IMR-90 (cell line): ENCODE data around the gene CSRP2. TPM values are rescaled to one million over a fixed set of nuclear protein-coding genes. Genes with fewer than 3 reads are reported as not detected.

Experiments used
- ATAC-seq: fragments of 200-7000 bp; cut with Tn5 transposase; 2 replicates; pipeline ENCODE4 v1.9.1; 2020; ENCODE audit warnings: low read depth, mild to moderate bottlenecking, moderate library complexity
- BruUV-seq: library from RNA; stranded (reverse); fragments of 400-500 nt; replicated peaks from 2 replicates; lab custom pipeline; 2021; lab: Mats Ljungman, UMichigan
- CTCF ChIA-PET: fragments of 300-600 bp; formaldehyde crosslinking; extraction: SDS; loops from one replicate; lab custom pipeline; 2021; ENCODE audit warnings: antibody characterized with exemption; lab: Yijun Ruan, JAX
- POLR2A ChIA-PET: fragments of 300-600 bp; sonication (Branson Sonifier 250); formaldehyde crosslinking; loops from one replicate; lab custom pipeline; 2022; ENCODE audit warnings: antibody characterized with exemption; ENCODE audit not compliant: unreplicated experiment; lab: Charles Lee
- DNase-seq: peaks from one replicate; pipeline ENCODE4 v3.0.0; 2013
- H2AFZ ChIP-seq: replicated peaks from 2 replicates; pipeline ENCODE3; 2013; ENCODE audit warnings: low read length, mild to moderate bottlenecking; ENCODE audit not compliant: poor library complexity
- H2AK5ac ChIP-seq: 2 replicates; pipeline ENCODE4 v1.6.1; 2013; ENCODE audit warnings: low read depth, low read length, inconsistent platforms
- H2AK9ac ChIP-seq: replicated peaks from 2 replicates; pipeline ENCODE3; 2013; ENCODE audit warnings: mild to moderate bottlenecking, low read depth, low read length, moderate library complexity; ENCODE audit not compliant: poor library complexity
- H2BK120ac ChIP-seq: 2 replicates; pipeline ENCODE4 v1.6.1; 2013; ENCODE audit warnings: low read depth, low read length, inconsistent platforms
- H2BK15ac ChIP-seq: 3 replicates; pipeline ENCODE4 v1.6.1; 2013; ENCODE audit warnings: low read depth, low read length, inconsistent platforms
- H2BK20ac ChIP-seq: 2 replicates; pipeline ENCODE4 v1.6.1; 2013; ENCODE audit warnings: low read depth, mild to moderate bottlenecking, inconsistent platforms, low read length, moderate library complexity
- H2BK5ac ChIP-seq: 2 replicates; pipeline ENCODE4 v1.6.1; 2013; ENCODE audit warnings: mild to moderate bottlenecking, low read depth, low read length, inconsistent platforms; ENCODE audit not compliant: poor library complexity, severe bottlenecking
- H3K14ac ChIP-seq: replicated peaks from 2 replicates; pipeline ENCODE4 v1.6.1; 2013; ENCODE audit warnings: low read depth, low read length, inconsistent platforms
- H3K18ac ChIP-seq: 2 replicates; pipeline ENCODE4 v1.6.1; 2013; ENCODE audit warnings: low read depth, low read length, control low read depth
- H3K23ac ChIP-seq: 2 replicates; pipeline ENCODE4 v1.6.1; 2013; ENCODE audit warnings: low read depth, low read length, inconsistent platforms
- H3K27ac ChIP-seq: 2 replicates; pipeline ENCODE4 v1.5.1; 2013; ENCODE audit warnings: mild to moderate bottlenecking, control low read depth, low read length; ENCODE audit not compliant: insufficient read depth
- H3K27me3 ChIP-seq: 2 replicates; pipeline ENCODE4 v1.6.1; 2013; ENCODE audit warnings: low read length; ENCODE audit not compliant: control insufficient read depth, insufficient read depth
- H3K36me3 ChIP-seq: 2 replicates; pipeline ENCODE4 v1.6.1; 2013; ENCODE audit warnings: low read length, mixed read lengths; ENCODE audit not compliant: control insufficient read depth, insufficient read depth
- H3K4ac ChIP-seq: 2 replicates; pipeline ENCODE4 v1.6.1; 2013; ENCODE audit warnings: low read depth, low read length, inconsistent platforms
- H3K4me1 ChIP-seq: 2 replicates; pipeline ENCODE4 v1.6.1; 2013; ENCODE audit warnings: low read length, mixed read lengths; ENCODE audit not compliant: control insufficient read depth, insufficient read depth
- H3K4me2 ChIP-seq: 2 replicates; pipeline ENCODE4 v1.6.1; 2013; ENCODE audit warnings: low read depth, mild to moderate bottlenecking, control low read depth, low read length, moderate library complexity
- H3K4me3 ChIP-seq: 2 replicates; pipeline ENCODE4 v1.5.1; 2013; ENCODE audit warnings: low read depth, mild to moderate bottlenecking, control low read depth, low read length, moderate library complexity; ENCODE audit not compliant: insufficient read depth
- H3K56ac ChIP-seq: 2 replicates; pipeline ENCODE4 v1.6.1; 2013; ENCODE audit warnings: low read length, inconsistent platforms; ENCODE audit not compliant: insufficient read depth; ENCODE audit errors: extremely low read depth
- H3K79me1 ChIP-seq, 2 experiments: 2 replicates each; pipeline ENCODE4 v1.6.1; 2013; ENCODE audit warnings: low read length in 2 of 2, inconsistent platforms in 1 of 2, low read depth in 1 of 2
- H3K9ac ChIP-seq: 2 replicates; pipeline ENCODE4 v1.6.1; 2013; ENCODE audit warnings: low read depth, low read length, control low read depth
- H3K9me1 ChIP-seq: 2 replicates; pipeline ENCODE4 v1.6.1; 2013; ENCODE audit warnings: low read length, inconsistent platforms; ENCODE audit not compliant: insufficient read depth
- H3K9me3 ChIP-seq: 2 replicates; pipeline ENCODE4 v1.6.1; 2013; ENCODE audit warnings: low read length; ENCODE audit not compliant: control insufficient read depth, insufficient read depth
- H4K20me1 ChIP-seq: 2 replicates; pipeline ENCODE4 v1.6.1; 2013; ENCODE audit warnings: low read length, inconsistent platforms; ENCODE audit not compliant: insufficient read depth
- H4K5ac ChIP-seq: 2 replicates; pipeline ENCODE4 v1.6.1; 2013; ENCODE audit warnings: mild to moderate bottlenecking, low read depth, low read length, control low read depth
- H4K8ac ChIP-seq, 2 experiments: 2 replicates each; pipeline ENCODE4 v1.6.1; 2013; ENCODE audit warnings: low read depth in 2 of 2, low read length in 2 of 2, control low read depth in 1 of 2, inconsistent platforms in 1 of 2
- H4K91ac ChIP-seq: 2 replicates; pipeline ENCODE4 v1.6.1; 2013; ENCODE audit warnings: low read depth, low read length, inconsistent platforms; ENCODE audit not compliant: insufficient read depth
- FOS ChIP-seq: fragments of 150-350 bp; IDR thresholded peaks from 2 replicates; pipeline ENCODE4 v1.6.1; 2016; ENCODE audit warnings: low read depth, low read length
- MAZ ChIP-seq: IDR thresholded peaks from 2 replicates; pipeline ENCODE4 v1.6.1; 2012; ENCODE audit warnings: low read depth, mild to moderate bottlenecking, low read length, improper control_type of control experiment, moderate library complexity, borderline replicate concordance
- POLR2A ChIP-seq: IDR thresholded peaks from 2 replicates; pipeline ENCODE4 v1.6.1; 2012; ENCODE audit warnings: mild to moderate bottlenecking, low read depth, low read length
- WGBS, 2 experiments: methylation state at CpG; one replicate each; pipeline versions ENCODE4 v1.1.5 to v1.1.7; 2013; ENCODE audit warnings: missing lambda C conversion rate in 2 of 2; ENCODE audit not compliant: insufficient read length in 1 of 2; ENCODE audit errors: extremely low coverage in 2 of 2; 5-methylcytosine and 5-hydroxymethylcytosine counted together
- dilution Hi-C: fragments of 300-500 bp; cut with HindIII; formaldehyde crosslinking; loops from one replicate; pipeline ENCODE4 v1.14.3; 2018; ENCODE audit warnings: low sequenced_read_pairs; ENCODE audit not compliant: unreplicated experiment
- in situ Hi-C: fragments of 300-500 bp; cut with MboI; formaldehyde crosslinking; loops from 3 replicates; pipeline ENCODE4 v1.14.3; 2019; ENCODE audit warnings: low sequenced_read_pairs, inconsistent platforms, mixed read lengths
- intact Hi-C: fragments of 100-400 bp; cut with micrococcal nuclease; formaldehyde crosslinking; loops from 2 replicates; pipeline ENCODE4 v1.10.0; 2022
- polyA plus RNA-seq, 3 experiments: library from polyadenylated mRNA; depleted of rRNA; stranded (reverse); fragments of >200 nt; gene quantifications; 2 replicates each; pipeline ENCODE4 v1.2.3, GENCODE V29; 2012; ENCODE audit warnings: low replicate concordance in 1 of 3
- total RNA-seq: library from RNA; depleted of rRNA; stranded (reverse); fragments of >200 nt; gene quantifications from 2 replicates; pipeline ENCODE4 v1.2.3, GENCODE V29; 2012

CSRP2 gene
- total and polyA plus RNA-seq, 2 of the 4 experiments (the other 2 are of a cell fraction) = 156 to 179 TPM

DNA sequence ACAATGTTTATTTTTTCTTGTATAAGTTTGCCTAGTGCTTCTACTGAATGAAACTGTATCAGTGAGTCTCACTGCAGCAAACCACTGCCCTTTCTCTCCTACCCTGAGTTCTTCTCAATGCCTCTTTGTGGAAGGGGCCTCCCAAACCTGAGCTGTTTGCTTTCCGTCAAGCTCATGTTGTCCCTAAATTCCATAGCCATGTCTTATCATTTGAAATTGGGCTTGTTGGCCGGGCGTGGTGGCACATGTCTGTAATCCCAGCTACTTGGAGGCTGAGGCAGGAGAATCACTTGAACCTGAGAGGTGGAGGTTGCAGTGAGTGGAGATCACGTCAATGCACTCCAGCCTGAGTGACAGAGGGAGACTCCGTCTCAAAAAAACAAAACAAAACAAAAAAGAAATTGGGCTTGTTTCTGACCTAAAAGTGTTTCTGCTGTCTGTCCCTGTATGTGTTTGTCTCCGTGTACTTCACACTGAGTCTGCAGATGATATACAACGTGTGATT lies 1.8 kb upstream of the CSRP2 start:
- H2AK5ac ChIP-seq = peak overlapping the region; percentile 66; the same call in 1 of the 2 replicates
- H3K9ac ChIP-seq = peak overlapping the region; percentile 65
- TF ChIP-seq MAZ (no peak), POLR2A (no peak), FOS (no peak)
- WGBS, 2 experiments = no CpG with 5 or more reads among the region's 7 CpGs
- H3K4me1 ChIP-seq = peaks cover 14% of the 10 kb centered on the region
- H4K91ac ChIP-seq = peak overlapping the region; percentile 75
- H3K4me2 ChIP-seq = peak overlapping the region; percentile 52
- ATAC-seq (no peak; the same call in 1 of the 2 replicates), DNase-seq (no peak)
- H2BK20ac ChIP-seq = peak overlapping the region; percentile 38
- H3K9me3 ChIP-seq = peaks cover 2% of the 10 kb centered on the region
- H3K9me1 ChIP-seq = peaks cover 17% of the 10 kb centered on the region
- ChIA-PET CTCF (interaction anchor here (0.6 to 3.7 kb wide), 5 partner anchors 17 to 436 kb away, joined by 3 to 15 read pairs (median 3); no protein-coding TSS in a partner anchor), POLR2A (no interaction called here)
- peak overlapping the region; percentile 91 for H2BK5ac ChIP-seq
- H3K56ac ChIP-seq = peak overlapping the region; percentile 57
- intact Hi-C loops = loop anchor here (5.0 kb wide), 1 partner anchor 37 kb away; no protein-coding TSS in a partner anchor
- H3K4ac ChIP-seq = peak overlapping the region; percentile 82
- peak overlapping the region in 1 of 2 experiments; percentile 64; a peak in 2 of 4 replicates for H4K8ac ChIP-seq
- H4K20me1 ChIP-seq = peaks cover 13% of the 10 kb centered on the region; the same call in 1 of the 2 replicates
- BruUV-seq = no TSS peak
- H2AK9ac ChIP-seq = no peak overlapping the region
- peak overlapping the region; percentile 83 for H2BK120ac ChIP-seq
- no peak overlapping the region for H3K4me3 ChIP-seq
- dilution Hi-C loops = no loop called here
- H3K79me1 ChIP-seq = peaks cover 7 to 27% of the 10 kb centered on the region in 2 experiments; a peak in 3 of 4 replicates
- no peaks in the 10 kb centered on the region for H3K36me3 ChIP-seq
- peak overlapping the region; percentile 94 for H3K27ac ChIP-seq
- H2AFZ ChIP-seq = peak overlapping the region; percentile 88
- H4K5ac ChIP-seq = peak overlapping the region; percentile 14
- H3K23ac ChIP-seq = peak overlapping the region; percentile 18; the same call in 1 of the 2 replicates
- in situ Hi-C loops = no loop called here
- no peaks in the 10 kb centered on the region for H3K27me3 ChIP-seq
- H2BK15ac ChIP-seq = peak overlapping the region; percentile 58; the same call in 1 of the 3 replicates
- peak overlapping the region; percentile 22 for H3K18ac ChIP-seq
- peak overlapping the region; percentile 82 for H3K14ac ChIP-seq
